A172 (cell line): ENCODE data around the gene CAMK1D. TPM values are rescaled to one million over a fixed set of nuclear protein-coding genes. Genes with fewer than 3 reads are reported as not detected.
A peak's percentile ranks its signal among the peaks of the same experiment; 100 is the strongest.

Experiments
- DNase-seq: peaks from one replicate; pipeline ENCODE4 v3.0.0-alpha.2; 2015; ENCODE audit warnings: low spot score
- total RNA-seq: library from RNA; depleted of rRNA; stranded (reverse); fragments of >200 nt; shearing (Covaris generic); gene quantifications from 2 replicates; pipeline ENCODE4 v1.2.3, GENCODE V29; 2014

Gene CAMK1D
- total RNA-seq, 1 experiment from 2014 or later: 2.6 TPM

DNA sequence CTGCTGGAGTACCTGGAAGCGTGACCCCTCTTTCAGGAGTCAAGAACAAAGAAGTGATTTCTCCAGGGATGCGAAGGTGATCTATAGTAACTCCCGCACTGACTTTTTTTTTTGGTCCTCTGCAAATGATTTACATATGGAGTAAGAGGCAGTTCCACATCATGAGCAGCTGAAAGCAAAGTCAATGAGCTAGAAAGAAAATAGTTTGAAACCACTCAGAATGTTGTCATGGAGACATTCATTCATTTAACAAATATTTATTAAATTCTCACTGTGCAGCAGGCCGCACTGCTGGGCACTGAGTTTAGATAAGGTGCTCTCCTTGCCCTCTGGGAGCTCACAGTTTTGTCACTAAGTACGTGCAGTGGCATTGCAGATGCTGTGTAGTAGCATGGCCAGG, 206.7 kb downstream of the CAMK1D start:
- DNase-seq: no peak

DNA sequence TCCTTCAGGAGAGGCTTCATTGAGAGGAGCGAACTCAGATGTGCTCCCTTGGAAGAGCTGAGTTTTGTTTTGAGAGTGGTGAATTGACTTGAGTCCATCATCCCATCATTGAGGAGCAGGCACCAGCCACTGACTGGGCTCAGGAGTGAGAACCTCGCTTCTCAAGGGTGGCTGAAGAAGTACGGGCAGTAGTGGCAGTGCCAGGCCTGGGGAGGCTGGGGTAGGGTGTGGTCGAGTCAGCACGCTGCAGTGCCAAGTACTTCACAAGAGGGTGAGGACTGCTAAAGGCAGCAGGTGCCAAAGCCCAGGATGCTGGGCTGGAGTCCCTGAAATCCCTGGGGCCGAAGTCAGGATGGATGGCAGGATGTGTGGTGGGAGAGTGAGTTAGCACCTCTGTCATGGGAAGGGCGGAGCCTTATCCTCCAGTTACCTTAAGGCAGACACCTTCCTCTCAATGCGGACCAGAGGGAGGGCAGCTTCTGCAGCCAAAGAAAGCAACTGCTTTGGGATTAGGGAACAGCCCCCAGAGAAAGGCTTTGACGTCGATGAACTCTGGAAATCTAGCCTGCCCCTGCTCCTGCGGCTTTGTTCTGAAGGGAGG, 210.3 kb downstream of the CAMK1D start:
- no peak for DNase-seq

DNA sequence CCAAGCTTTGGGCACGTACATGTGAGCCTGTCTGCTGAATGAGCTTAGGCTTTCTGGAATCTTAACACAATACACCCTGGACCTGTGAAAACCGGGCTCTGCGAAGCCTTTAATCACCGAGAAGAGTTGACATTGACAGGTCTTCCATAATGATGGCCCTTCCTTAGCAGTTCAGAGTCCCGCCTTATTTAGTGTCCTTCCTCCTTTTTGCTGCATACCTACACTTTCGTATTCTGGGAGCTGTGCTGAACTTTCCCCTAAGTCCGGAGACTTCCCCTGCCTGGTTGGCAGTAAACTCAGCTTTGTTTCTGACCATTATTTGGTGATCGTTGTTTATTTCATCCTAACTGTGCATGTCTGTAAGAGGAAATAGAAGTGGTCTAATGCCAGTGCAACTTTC, 212.0 kb downstream of the CAMK1D start:
- DNase-seq: no peak

DNA sequence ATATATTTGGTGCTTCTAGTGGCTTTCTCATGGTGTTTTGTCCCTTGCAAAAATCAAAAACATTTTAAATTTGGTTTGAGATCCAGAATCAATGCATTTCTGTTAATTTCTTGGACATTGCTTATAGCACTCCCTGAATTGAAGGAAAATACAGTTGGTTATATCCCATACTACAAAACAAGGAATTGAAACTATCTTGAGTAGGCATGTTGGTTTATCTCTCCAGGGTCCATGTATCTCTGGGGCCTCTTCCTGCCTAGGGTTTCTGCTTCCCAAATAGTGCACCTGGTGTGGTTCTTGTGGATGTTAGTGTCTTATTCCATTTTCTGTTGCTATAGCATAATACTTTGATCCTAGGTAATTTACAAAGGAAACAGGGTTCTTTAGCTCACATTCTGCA, 212.4 kb downstream of the CAMK1D start:
- no peak for DNase-seq

DNA sequence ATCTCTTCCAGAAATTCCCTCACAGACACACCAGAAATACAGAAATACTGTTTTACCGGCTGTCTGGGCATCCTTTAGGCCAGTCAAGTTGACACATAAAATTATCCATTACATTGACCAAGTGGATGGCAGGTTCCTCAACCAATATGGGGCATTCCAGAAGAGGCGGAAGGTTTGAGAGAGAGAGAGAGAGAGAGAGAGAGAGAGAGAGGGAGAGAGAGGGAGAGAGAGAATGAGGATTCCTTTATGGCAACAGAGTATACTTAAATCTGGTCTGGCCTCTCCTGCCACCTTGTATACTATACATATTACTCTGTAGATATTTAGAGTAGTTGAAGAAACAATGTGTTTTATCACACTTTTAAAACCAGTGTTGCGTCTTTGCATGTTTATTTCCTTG, 214.1 kb downstream of the CAMK1D start:
- DNase-seq: no peak

GRCh38 chr10:12564173-12564572, 214.8 kb downstream of the CAMK1D start:
- DNase-seq: no peak

DNA sequence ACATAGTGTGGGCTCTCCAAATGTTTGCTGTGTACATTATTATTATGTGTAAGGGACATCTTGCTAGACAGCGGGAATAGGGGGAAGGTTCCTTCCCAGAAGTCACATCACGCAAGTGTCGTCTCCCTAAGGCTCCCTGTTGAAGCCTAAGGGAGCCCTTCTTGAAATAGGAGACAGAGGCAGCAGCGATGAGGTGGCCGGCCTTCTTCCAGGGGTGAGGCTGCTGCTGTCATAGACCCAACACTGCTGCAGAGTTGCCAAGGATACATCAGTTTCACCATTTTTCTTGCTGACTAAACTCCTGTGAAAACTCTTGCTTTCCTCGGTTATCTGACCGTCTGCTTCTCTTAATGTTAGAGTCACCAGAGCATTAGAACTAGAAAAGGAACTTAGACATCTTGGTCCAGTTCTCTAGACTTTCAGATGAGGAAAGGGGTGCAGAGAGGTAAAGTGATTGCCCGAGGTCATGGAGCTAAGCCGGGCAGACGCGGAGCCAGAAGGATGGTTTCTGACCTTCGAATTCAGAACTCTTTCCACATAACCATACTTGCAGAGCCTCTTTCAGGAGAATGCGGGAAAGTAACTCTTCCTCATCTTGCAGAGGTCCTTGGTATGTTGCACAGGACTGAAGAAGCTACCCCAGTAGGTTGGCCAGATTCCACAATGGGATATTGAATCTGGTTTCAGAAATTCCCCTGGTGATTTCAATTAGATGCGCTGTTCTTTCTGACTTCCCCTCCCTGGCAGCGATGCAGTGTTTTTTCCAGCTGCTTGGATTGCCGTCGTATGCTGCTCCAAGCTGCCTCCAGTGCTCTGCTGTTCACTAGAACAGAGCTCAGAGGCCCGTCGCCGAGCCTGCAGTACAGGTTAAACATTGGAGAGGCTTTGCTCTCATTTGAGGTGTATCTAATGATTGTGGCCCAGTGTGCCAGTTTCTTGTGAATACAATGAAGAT, 217.1 kb downstream of the CAMK1D start:
- DNase-seq: no peak

GRCh38 chr10:12568391-12569009, 219.2 kb downstream of the CAMK1D start:
- no peak for DNase-seq

GRCh38 chr10:12572281-12572680, 222.9 kb downstream of the CAMK1D start:
- no peak for DNase-seq

DNA sequence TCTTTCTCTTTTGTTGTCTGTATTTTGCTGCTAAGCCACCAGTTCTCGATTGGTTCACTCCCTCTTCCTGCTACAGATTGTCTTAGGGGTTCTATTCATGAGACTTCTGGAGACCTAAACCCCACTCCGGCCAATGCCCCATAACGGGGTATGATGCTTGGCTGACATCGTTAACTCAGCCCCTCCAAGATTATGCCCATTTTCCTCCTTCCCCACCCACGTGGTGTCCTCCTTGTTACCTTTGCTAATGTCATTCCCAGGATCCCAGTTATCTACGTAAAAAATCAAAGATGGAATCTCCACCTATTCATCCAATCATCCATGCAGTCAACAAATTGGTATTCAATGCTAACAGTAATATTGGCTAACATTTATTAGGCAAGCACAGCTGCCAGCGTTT, 228.3 kb downstream of the CAMK1D start:
- no peak for DNase-seq

- no peak for DNase-seq
These were observed 230.9 kb downstream of the CAMK1D start for GRCh38 chr10:12579954-12580858.

DNA sequence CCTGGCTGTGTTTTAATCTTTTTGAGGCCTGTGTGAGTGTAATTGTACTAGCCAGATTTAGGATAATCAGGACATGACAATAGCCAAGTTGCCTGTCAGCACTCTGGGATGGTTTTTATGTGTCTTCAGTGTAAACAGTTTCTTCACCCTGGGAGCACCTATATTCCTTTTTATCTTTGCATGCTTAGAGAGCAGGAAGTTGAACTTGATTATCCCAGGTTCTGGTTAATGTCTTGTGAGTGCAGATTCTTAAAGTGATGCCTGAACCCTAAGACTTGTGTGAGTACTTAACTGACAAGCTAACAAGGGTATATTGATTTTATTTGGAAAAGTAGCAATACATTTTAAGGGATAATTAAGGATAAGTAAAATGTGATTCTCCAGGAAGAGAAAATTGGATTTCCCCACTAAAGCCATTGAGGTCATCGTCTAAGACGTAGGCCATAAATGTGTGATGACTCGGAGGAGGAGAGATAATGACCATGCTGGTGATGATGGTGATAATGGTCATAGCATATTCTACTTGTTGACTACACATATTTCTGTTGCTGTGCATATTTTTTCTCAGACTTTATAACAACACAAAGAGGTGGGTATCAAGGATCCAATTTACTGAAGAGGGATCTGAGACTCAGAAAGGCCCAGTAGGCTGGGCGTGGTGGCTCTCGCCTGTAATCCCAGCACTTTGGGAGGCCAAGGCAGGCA, 234.7 kb downstream of the CAMK1D start:
- DNase-seq: peak; percentile 11

DNA sequence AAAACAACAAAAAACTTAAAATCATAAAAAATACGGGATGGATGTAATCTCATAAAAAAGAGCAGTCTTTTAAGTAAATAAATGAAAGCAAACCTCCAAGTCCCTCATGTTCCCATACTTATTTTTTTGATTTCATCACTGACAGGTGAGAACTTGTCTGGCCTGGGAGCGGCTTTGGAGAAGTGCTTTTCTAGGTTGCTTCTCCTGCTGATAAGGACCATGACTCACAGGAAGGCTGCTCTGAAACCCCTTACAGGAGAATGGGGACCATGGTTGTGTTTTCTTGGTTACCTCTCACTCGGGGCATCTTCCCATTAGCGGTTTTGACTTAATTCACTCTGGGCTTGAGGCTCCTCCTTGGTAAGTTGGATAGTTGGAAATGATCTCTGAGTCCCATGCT, 237.4 kb downstream of the CAMK1D start:
- DNase-seq: no peak

DNA sequence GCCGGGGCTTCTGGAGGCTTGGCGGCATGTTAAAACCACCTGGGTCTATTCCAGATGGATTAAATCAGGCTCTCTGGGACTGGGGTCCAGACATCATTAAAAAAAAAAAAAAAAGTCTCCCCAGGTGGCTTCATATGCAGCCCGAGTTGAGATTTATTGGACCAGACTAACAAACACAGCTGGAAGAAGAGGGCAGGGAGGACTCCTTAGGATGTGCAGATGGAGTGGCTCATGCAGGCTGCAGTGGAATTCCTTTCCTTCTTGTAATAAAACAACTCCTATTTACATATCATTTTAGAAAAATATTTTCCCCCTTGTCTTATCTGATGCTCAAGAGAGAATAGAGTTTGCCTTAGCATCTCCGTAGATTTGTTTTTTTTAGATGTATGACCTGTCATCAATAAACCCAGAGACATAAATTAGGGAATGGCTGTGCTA, 238.1 kb downstream of the CAMK1D start:
- DNase-seq: no peak

- DNase-seq: peak; percentile 22
These were observed 238.9 kb downstream of the CAMK1D start for GRCh38 chr10:12588091-12588860.

DNA sequence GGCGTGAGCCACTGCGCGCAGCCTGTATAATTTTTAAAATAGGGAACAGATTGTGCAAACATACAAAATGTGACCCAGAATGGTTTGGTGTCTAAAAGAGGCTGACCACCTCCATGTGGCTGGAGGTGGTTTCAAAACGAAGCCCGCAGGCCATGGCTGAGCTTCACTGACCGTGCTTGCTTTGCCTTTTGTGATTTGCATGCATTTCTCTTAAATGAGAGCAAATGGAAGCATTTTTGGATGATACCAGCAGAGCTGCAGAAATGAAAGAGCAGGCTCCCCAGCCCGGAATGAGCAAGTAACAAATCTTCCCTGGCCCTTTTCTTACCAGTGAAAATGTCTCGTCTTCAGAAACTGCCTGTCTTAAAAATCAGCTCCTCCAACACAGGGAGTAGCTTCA, 239.9 kb downstream of the CAMK1D start:
- DNase-seq: no peak

- DNase-seq: no peak
These were observed 240.4 kb downstream of the CAMK1D start for GRCh38 chr10:12589791-12590190.

DNA sequence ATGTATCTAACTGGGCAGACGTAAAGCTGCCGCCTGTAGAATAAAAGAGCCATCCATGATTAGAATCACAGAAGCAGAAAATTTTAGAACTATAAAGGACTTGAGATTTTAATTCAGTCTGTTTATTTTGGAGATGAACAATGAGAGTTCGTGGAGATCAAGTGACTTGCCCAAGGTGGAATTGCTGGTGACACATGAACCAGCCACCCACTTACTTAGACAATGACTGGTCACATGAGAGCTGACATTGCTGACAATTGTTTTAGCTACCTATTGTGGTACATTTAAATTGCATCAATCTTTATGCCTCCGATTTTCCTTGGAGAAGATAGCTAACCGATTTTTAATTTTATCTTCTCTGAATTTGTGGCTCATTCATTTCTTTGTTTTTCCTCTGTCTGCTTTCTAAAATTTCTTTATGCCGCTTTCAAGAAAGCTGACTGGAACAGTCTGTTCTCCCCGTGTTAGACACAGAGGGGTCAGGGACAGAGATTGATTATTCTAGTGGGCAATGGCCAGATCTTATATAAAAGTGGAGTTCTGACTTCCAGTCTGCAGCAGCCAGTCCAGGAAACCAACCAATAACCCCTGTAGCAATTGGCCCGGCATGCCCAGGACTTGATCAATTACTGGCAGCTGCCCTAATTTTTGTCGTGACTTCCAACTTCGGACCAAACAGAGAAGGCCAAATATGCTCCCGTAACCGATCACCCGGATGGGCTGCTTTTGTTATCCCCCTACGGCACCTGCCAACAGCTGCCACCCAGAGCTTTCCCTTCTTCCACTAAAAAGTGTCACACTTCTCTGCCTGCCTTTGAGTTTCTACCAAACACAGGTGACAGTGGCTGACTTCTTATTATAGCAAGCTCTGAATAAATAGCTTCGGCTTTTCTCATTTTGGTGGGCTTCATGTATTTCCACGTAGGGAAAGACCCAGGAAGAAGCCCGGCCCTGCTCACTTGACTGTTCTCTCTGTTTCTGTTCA, 241.6 kb downstream of the CAMK1D start:
- no peak for DNase-seq

GRCh38 chr10:12592967-12593366, 243.6 kb downstream of the CAMK1D start:
- DNase-seq: no peak
